Subcutaneous abdominal adipose tissue (tissue), 5 donors: ENCODE data around the gene RNF187.
"Not testable (repeated sequence)": the region's sequence is repeated elsewhere in the genome, so short reads cannot be mapped to it uniquely, and the experiment has no call there.

Source experiments
- H3K27ac ChIP-seq: one replicate; pipeline ENCODE4 v1.7.0; 2013; ENCODE audit warnings: low read depth, mild to moderate bottlenecking, inconsistent platforms, low read length, moderate library complexity
- H3K27me3 ChIP-seq, 5 donors: one replicate each; pipeline ENCODE4 v1.7.0; 2013; ENCODE audit warnings: low read length in 5 of 5, inconsistent platforms in 1 of 5; ENCODE audit not compliant: control insufficient read depth in 5 of 5, insufficient read depth in 4 of 5
- H3K36me3 ChIP-seq, 5 donors: one replicate each; pipeline ENCODE4 v1.7.0; 2013; ENCODE audit warnings: low read length in 5 of 5; ENCODE audit not compliant: control insufficient read depth in 5 of 5, insufficient read depth in 5 of 5
- H3K4me1 ChIP-seq, 5 donors: one replicate each; pipeline ENCODE4 v1.7.0; 2013; ENCODE audit warnings: low read length in 5 of 5, mild to moderate bottlenecking in 3 of 5, moderate library complexity in 1 of 5; ENCODE audit not compliant: control insufficient read depth in 5 of 5, insufficient read depth in 5 of 5
- H3K4me3 ChIP-seq, 5 donors: one replicate each; pipeline ENCODE4 v1.7.0; 2013; ENCODE audit warnings: low read length in 5 of 5, low read depth in 1 of 5
- H3K9ac ChIP-seq, 5 donors: one replicate each; pipeline ENCODE4 v1.7.0; 2013; ENCODE audit warnings: low read length in 5 of 5, mild to moderate bottlenecking in 4 of 5, moderate library complexity in 3 of 5
- H3K9me3 ChIP-seq, 5 donors: one replicate each; pipeline ENCODE4 v1.7.0; 2013; ENCODE audit warnings: low read length in 5 of 5; ENCODE audit not compliant: control insufficient read depth in 5 of 5
- donor health status: healthy.
- donor health status: healthy.
- donor health status: healthy.
- donor health status: healthy.
- donor health status: healthy.

Gene RNF187

DNA sequence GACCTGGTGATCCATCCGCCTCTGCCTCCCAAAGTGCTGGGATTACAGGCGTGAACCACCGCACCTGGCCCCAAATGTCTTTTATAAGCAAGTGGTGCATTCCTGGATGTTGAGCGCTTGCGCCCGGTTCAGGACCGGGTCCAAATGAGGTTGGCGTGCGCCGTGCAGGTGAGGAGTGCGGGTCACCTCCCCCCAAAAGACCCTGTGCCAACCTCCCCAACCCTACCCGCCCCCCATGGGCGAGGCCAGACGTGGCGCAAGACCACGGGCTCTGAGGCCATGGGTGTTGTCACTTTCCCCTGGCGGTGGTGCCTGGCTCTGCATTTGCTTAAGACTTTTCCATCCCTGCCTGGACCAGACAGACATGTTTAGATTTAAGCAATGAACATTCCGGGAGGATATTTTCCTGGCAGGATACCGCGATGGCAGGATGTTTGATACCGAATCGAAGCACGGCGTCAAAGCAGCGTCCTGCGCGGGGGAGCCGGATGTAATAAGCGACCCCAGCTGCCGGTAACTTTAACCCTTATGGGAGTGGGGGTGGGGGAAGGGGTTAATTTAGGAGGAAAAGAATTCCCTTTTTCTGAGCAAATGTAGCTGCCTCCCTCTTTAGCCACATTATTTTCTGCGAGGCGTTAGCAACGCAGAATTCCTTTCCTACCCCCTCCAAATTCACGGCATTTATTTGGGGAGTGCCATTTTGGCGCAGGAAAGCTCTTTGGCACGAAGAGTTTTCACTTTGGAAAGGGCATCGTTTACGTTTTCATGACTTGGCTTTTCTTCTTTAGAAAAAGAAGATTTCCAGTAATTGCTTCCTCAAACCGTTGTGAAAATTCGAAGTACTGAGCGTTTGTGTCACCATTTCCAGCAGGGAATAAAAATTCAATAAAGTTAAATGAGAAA is 27.8 kb upstream of the RNF187 start:
- Histone ChIP-seq H3K27ac (no peak overlapping the region), H3K27me3 (peaks cover 21 to 48% (median 39%) of the 10 kb centered on the region in 5 donors), H3K4me1 (peaks cover 0 to 35% (median 31%) of the 10 kb centered on the region in 5 donors), H3K36me3 (no peaks in the 10 kb centered on the region), H3K4me3 (peak overlapping the region; percentile 13 to 66 (median 45)), H3K9ac (no peak overlapping the region), H3K9me3 (no peaks in the 10 kb centered on the region)

DNA sequence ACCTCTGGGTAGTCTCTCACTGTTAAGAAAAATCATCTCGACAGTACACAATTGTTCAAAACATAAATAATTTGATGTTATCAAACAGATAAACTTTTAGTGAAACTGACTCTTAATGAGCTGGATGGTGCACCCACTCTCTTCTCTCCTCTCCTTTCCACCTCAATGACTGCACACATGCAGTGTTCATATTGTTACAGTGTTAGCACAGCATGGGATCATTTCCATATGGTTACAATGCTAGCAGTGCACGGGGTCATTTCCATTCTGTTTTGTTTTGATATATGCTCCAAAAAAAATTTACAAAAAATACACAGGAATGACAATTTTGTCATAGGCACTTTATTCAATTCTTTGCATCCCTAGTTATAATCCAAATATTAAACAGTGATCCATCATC is 26.4 kb upstream of the RNF187 start:
- no peak overlapping the region for H3K4me3 ChIP-seq
- peaks cover 0 to 41% (median 37%) of the 10 kb centered on the region in 5 donors for H3K4me1 ChIP-seq
- no peak overlapping the region for H3K27ac ChIP-seq
- peaks cover 27 to 63% (median 48%) of the 10 kb centered on the region in 5 donors for H3K27me3 ChIP-seq
- H3K9me3 ChIP-seq = no peaks in the 10 kb centered on the region
- H3K36me3 ChIP-seq = no peaks in the 10 kb centered on the region
- H3K9ac ChIP-seq = no peak overlapping the region

DNA sequence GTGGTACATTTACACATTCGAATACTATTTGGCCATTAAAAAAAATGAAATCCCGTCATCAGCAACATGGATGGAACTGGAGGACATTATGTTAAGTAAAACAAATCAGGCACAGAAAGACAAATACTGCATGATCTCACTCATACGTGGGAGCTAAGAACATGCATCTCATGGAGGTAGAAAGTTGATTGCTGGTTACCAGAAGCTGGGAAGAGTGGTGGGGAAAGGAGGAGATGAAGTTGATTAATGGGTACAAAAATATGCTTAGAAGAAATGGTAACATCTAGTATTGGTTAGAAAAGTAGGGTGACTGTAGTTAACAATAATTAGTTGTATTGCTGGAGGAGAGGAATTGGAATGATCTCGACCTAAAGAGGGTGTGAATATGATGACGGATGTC is 24.6 kb upstream of the RNF187 start:
- no peak overlapping the region for H3K4me3 ChIP-seq
- H3K36me3 ChIP-seq = no peaks in the 10 kb centered on the region
- no peak overlapping the region for H3K9ac ChIP-seq
- H3K27me3 ChIP-seq = peaks cover 30 to 70% (median 52%) of the 10 kb centered on the region in 5 donors
- H3K4me1 ChIP-seq = peaks cover 0 to 34% (median 32%) of the 10 kb centered on the region in 5 donors
- no peaks in the 10 kb centered on the region for H3K9me3 ChIP-seq
- no peak overlapping the region for H3K27ac ChIP-seq

GRCh38 chr1:228463009-228463558 is 24.1 kb upstream of the RNF187 start:
- H3K9me3 ChIP-seq = no peaks in the 10 kb centered on the region
- no peak overlapping the region for H3K4me3 ChIP-seq
- H3K4me1 ChIP-seq = peaks cover 0 to 29% (median 26%) of the 10 kb centered on the region in 5 donors
- peaks cover 30 to 64% (median 57%) of the 10 kb centered on the region in 5 donors for H3K27me3 ChIP-seq
- no peak overlapping the region for H3K9ac ChIP-seq
- H3K27ac ChIP-seq = no peak overlapping the region
- H3K36me3 ChIP-seq = no peaks in the 10 kb centered on the region

DNA sequence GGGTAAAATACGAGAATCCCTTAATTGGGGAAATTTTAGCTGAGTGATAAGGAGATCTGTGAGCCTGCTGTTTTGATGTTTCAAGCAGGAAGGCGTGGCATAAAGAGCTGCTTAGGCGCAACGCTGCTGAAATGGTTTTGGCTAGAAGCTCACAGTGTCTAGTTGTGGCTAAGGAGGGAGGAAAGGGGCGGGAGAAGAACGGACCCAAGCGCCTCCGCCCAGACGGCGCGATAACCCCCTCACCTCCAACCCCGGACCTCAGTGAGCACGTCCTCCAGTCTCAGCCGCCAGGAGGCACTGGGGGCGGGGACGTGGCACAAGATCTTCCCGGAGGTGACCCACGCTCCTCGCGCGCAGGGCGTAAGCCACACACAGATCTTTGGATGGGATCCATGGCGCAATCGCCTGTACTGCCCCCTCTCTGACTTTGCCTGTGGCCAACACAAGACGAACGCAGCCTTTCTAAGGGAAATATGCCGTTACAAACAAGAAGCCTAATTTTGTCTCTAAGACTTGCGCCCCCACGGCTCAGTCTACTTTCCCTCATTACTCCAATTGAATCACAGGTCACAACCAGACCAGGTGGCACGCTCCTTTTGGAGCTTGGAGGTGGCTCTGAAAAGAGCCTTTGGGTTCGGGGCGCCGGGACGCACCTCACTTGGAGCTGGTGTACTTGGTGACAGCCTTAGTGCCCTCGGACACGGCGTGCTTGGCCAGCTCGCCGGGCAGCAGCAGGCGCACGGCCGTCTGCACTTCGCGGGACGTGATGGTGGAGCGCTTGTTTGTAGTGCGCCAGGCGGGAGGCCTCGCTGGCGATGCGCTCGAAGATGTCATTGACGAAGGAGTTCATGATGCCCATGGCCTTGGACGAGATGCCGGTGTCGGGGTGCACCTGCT is 23.4 kb upstream of the RNF187 start:
- no peaks in the 10 kb centered on the region for H3K36me3 ChIP-seq
- no peak overlapping the region for H3K9ac ChIP-seq
- H3K27me3 ChIP-seq = peaks cover 31 to 71% (median 56%) of the 10 kb centered on the region in 5 donors
- H3K27ac ChIP-seq = no peak overlapping the region
- peaks cover 0 to 24% (median 20%) of the 10 kb centered on the region in 5 donors for H3K4me1 ChIP-seq
- H3K4me3 ChIP-seq = peak overlapping the region in 2 of 5 donors; percentile 5 to 39
- H3K9me3 ChIP-seq = no peaks in the 10 kb centered on the region

- peak overlapping the region in 3 of 5 donors; percentile 3 to 32 (median 16) for H3K4me3 ChIP-seq
- H3K9ac ChIP-seq = no peak overlapping the region
- H3K4me1 ChIP-seq = peaks cover 0 to 17% (median 15%) of the 10 kb centered on the region in 5 donors
- H3K9me3 ChIP-seq = no peaks in the 10 kb centered on the region
- no peak overlapping the region for H3K27ac ChIP-seq
- H3K27me3 ChIP-seq = peaks cover 34 to 71% (median 59%) of the 10 kb centered on the region in 5 donors
- H3K36me3 ChIP-seq = no peaks in the 10 kb centered on the region
Observed at GRCh38 chr1:228464487-228464983, 22.6 kb upstream of the RNF187 start.

GRCh38 chr1:228465141-228465540 is 22.0 kb upstream of the RNF187 start:
- H3K4me1 ChIP-seq = peaks cover 0 to 15% (median 15%) of the 10 kb centered on the region in 5 donors
- no peaks in the 10 kb centered on the region for H3K9me3 ChIP-seq
- no peaks in the 10 kb centered on the region for H3K36me3 ChIP-seq
- H3K9ac ChIP-seq = no peak overlapping the region
- H3K27ac ChIP-seq = no peak overlapping the region
- H3K27me3 ChIP-seq = peaks cover 37 to 75% (median 62%) of the 10 kb centered on the region in 5 donors
- H3K4me3 ChIP-seq = peak overlapping the region in 1 of 5 donors; percentile 32

DNA sequence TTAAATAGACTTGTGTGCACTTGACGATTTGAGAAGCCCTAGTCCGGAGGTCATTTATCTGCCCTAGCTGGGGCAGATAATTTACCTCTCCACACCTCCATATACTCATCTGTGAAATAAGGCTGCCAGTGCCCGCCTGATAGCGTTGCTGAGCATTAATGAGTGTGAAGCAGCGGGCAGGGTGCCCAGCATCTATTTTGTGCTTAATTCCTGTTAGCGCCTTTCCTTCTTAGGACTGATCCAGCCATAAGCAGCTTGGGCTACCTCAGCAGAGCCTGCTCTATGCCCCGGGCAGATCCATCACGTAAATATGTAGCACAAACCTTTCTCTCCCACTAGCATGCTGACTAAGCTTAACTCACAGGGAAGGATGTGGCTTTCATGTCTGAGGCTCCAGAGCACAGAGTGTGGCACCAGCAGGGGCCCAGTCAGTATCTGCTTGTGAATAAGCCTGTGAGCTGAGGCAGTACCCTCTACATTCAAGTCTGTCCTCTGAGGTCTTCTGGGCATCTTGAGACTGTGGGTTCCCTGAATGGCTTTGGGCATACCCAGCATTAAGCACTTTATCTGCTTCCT is 21.5 kb upstream of the RNF187 start:
- H3K36me3 ChIP-seq = no peaks in the 10 kb centered on the region
- no peak overlapping the region for H3K4me3 ChIP-seq
- H3K27me3 ChIP-seq = peaks cover 39 to 77% (median 64%) of the 10 kb centered on the region in 5 donors
- H3K9me3 ChIP-seq = no peaks in the 10 kb centered on the region
- no peak overlapping the region for H3K9ac ChIP-seq
- H3K27ac ChIP-seq = no peak overlapping the region
- peaks cover 0 to 15% (median 15%) of the 10 kb centered on the region in 5 donors for H3K4me1 ChIP-seq

DNA sequence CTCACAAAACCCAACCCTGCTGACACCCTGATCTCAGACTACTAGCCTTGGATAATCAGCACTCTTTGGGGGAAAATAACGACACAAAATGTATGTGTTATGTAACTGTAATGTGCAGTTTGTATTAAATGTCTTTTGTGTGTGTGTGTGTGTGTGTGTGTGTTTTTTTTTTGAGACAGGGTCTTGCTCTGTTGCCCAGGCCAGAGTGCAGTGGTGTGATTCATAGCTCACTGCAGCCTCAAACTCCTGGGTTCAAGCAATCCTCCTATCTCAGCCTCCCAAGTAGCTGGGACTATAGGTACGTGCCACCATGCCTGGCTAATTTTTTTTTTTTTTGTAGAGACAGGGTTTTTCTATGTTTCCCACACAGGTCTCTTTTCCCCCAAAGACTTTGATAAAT is 19.0 kb upstream of the RNF187 start:
- H3K4me3 ChIP-seq, H3K9ac ChIP-seq, H3K9me3 ChIP-seq, H3K36me3 ChIP-seq, H3K27ac ChIP-seq: not testable (repeated sequence)
- Histone ChIP-seq H3K27me3 (peaks cover 39 to 77% (median 56%) of the 10 kb centered on the region in 5 donors), H3K4me1 (peaks cover 0 to 15% (median 15%) of the 10 kb centered on the region in 5 donors)
